ENCODE data around the gene PTDSS2.
"Not testable (repeated sequence)": the region's sequence is repeated elsewhere in the genome, so short reads cannot be mapped to it uniquely, and the experiment has no call there.

DNA sequence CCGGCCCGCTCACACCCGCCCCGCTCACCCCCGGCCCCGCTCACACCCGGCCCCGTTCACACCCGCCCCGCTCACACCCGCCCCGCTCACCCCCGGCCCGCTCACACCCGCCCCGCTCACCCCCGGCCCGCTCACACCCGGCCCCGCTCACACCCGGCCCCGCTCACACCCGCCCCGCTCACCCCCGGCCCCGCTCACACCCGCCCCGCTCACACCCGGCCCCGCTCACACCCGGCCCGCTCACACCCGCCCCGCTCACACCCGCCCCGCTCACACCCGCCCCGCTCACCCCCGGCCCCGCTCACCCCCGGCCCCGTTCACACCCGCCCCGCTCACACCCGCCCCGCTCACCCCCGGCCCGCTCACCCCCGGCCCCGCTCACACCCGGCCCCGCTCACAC is 48.9 kb upstream of the PTDSS2 start:
- not testable (repeated sequence) for TF ChIP-seq TAF1 (IDR thresholded peaks at IDR 0.05; ENCODE audit: borderline replicate concordance, low read depth, low read length); POLR2AphosphoS5 (IDR thresholded peaks at IDR 0.05; ENCODE audit: low read depth, low read length); POLR2A (IDR thresholded peaks at IDR 0.05; ENCODE audit: low read depth, low read length)

Measured in GM12892 (cell line).